ENCODE data around the gene NDRG4. TPM values are rescaled to one million over a fixed set of nuclear protein-coding genes. Genes with fewer than 3 reads are reported as not detected.

The NDRG4 gene
- total and polyA plus RNA-seq, 2 of the 13 experiments (the other 11 are each of a cell fraction or from before 2014, with no cell fraction given), result 1.7 to 2.7 TPM

DNA sequence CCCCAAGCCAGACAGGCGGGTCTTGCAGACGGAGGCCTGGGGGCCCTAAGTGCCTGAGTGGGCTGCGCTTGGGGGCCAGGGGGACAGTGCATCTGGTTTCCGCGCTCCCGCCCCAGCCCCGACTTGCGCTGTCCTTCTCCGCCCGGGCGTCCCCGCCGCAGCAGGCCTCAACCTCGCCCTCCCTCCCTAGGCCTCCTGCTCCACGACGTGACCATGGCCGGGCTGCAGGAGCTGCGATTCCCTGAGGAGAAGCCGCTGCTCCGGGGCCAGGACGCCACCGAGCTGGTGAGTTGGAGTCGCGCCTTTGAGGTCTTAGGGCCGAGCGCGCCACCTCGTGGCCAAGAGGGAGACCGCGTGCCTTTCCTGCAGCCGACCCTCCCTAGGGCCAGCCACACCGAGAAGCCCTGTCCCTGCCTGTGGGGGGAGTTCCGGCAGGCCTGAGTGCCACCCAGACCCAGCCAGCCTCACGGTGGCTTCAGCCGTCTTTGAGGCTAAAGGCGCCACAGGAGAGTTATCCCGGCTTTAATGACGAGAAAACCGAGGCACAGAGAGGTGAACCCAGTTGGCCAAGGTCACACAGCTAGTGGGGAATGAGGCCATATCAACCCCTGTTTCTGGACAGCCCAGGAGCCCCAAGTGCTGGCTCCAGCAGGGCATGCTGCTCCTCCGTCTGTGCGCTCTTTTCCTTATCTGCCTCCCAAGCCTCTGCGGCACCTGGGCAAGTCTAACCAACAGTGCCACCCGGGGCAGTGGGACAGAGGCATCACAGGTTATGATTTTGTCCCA, 12.2 kb upstream of the NDRG4 start (continued):
- TF ChIP-seq, protein P1, sequence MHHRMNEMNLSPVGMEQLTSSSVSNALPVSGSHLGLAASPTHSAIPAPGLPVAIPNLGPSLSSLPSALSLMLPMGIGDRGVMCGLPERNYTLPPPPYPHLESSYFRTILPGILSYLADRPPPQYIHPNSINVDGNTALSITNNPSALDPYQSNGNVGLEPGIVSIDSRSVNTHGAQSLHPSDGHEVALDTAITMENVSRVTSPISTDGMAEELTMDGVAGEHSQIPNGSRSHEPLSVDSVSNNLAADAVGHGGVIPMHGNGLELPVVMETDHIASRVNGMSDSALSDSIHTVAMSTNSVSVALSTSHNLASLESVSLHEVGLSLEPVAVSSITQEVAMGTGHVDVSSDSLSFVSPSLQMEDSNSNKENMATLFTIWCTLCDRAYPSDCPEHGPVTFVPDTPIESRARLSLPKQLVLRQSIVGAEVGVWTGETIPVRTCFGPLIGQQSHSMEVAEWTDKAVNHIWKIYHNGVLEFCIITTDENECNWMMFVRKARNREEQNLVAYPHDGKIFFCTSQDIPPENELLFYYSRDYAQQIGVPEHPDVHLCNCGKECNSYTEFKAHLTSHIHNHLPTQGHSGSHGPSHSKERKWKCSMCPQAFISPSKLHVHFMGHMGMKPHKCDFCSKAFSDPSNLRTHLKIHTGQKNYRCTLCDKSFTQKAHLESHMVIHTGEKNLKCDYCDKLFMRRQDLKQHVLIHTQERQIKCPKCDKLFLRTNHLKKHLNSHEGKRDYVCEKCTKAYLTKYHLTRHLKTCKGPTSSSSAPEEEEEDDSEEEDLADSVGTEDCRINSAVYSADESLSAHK (CRISPR knock-in tag; IDR thresholded peaks at IDR 0.05; ENCODE audit: borderline replicate concordance), result no peak
- TF ChIP-seq TEAD3 (CRISPR knock-in tag; optimal IDR thresholded peaks at IDR 0.05; ENCODE audit: borderline replicate concordance) (peak; percentile 81), SAFB2 (CRISPR knock-in tag; IDR thresholded peaks at IDR 0.05; ENCODE audit: borderline replicate concordance, low read depth) (peak; percentile 61; the same call in 1 of the 2 replicates), PPARG (CRISPR knock-in tag; conservative IDR thresholded peaks at IDR 0.05) (peak; percentile 44; the same call in 1 of the 2 replicates), SALL1 (CRISPR knock-in tag; IDR thresholded peaks at IDR 0.05) (peak; percentile 86), TCF7 (IDR thresholded peaks at IDR 0.05; ENCODE audit: low read depth) (no peak), ZNF816 (CRISPR knock-in tag; IDR thresholded peaks at IDR 0.05; ENCODE audit: borderline replicate concordance) (no peak), NR2C2 (CRISPR knock-in tag; IDR thresholded peaks at IDR 0.05; ENCODE audit: borderline replicate concordance) (no peak), PAX8 (CRISPR knock-in tag; IDR thresholded peaks at IDR 0.05; ENCODE audit: borderline replicate concordance) (0 out of 2 replicates have a peak, but pooled peaks have one; percentile 45), ZFY (CRISPR knock-in tag; IDR thresholded peaks at IDR 0.05) (peak; percentile 25; the same call in 1 of the 2 replicates), ZNF530 (CRISPR knock-in tag; IDR thresholded peaks at IDR 0.05; ENCODE audit: low read depth) (no peak), TBX2 (CRISPR knock-in tag; IDR thresholded peaks at IDR 0.05; ENCODE audit: borderline replicate concordance) (peak; percentile 39; the same call in 1 of the 2 replicates), ZNF17 (CRISPR knock-in tag; IDR thresholded peaks at IDR 0.05) (no peak), ZNF451 (CRISPR knock-in tag; IDR thresholded peaks at IDR 0.05) (no peak), ZNF614 (CRISPR knock-in tag; IDR thresholded peaks at IDR 0.05; ENCODE audit: borderline replicate concordance) (no peak; the same call in 1 of the 2 replicates), PHF5A (CRISPR knock-in tag; IDR thresholded peaks at IDR 0.05; ENCODE audit: low read depth, unreplicated experiment) (no peak), SMC3 (IDR thresholded peaks at IDR 0.05; ENCODE audit: low read length) (peak; percentile 68; the same call in 1 of the 2 replicates), RELA (CRISPR knock-in tag; IDR thresholded peaks at IDR 0.05) (no peak)
- TF ChIP-seq, protein P2, sequence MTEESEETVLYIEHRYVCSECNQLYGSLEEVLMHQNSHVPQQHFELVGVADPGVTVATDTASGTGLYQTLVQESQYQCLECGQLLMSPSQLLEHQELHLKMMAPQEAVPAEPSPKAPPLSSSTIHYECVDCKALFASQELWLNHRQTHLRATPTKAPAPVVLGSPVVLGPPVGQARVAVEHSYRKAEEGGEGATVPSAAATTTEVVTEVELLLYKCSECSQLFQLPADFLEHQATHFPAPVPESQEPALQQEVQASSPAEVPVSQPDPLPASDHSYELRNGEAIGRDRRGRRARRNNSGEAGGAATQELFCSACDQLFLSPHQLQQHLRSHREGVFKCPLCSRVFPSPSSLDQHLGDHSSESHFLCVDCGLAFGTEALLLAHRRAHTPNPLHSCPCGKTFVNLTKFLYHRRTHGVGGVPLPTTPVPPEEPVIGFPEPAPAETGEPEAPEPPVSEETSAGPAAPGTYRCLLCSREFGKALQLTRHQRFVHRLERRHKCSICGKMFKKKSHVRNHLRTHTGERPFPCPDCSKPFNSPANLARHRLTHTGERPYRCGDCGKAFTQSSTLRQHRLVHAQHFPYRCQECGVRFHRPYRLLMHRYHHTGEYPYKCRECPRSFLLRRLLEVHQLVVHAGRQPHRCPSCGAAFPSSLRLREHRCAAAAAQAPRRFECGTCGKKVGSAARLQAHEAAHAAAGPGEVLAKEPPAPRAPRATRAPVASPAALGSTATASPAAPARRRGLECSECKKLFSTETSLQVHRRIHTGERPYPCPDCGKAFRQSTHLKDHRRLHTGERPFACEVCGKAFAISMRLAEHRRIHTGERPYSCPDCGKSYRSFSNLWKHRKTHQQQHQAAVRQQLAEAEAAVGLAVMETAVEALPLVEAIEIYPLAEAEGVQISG (CRISPR knock-in tag; IDR thresholded peaks at IDR 0.05), result peak; percentile 33; the same call in 1 of the 2 replicates
- TF ChIP-seq, protein P3, sequence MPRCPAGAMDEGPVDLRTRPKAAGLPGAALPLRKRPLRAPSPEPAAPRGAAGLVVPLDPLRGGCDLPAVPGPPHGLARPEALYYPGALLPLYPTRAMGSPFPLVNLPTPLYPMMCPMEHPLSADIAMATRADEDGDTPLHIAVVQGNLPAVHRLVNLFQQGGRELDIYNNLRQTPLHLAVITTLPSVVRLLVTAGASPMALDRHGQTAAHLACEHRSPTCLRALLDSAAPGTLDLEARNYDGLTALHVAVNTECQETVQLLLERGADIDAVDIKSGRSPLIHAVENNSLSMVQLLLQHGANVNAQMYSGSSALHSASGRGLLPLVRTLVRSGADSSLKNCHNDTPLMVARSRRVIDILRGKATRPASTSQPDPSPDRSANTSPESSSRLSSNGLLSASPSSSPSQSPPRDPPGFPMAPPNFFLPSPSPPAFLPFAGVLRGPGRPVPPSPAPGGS (CRISPR knock-in tag; IDR thresholded peaks at IDR 0.05), result 0 out of 2 replicates have a peak, but pooled peaks have one; percentile 21
- TF ChIP-seq, protein P4, sequence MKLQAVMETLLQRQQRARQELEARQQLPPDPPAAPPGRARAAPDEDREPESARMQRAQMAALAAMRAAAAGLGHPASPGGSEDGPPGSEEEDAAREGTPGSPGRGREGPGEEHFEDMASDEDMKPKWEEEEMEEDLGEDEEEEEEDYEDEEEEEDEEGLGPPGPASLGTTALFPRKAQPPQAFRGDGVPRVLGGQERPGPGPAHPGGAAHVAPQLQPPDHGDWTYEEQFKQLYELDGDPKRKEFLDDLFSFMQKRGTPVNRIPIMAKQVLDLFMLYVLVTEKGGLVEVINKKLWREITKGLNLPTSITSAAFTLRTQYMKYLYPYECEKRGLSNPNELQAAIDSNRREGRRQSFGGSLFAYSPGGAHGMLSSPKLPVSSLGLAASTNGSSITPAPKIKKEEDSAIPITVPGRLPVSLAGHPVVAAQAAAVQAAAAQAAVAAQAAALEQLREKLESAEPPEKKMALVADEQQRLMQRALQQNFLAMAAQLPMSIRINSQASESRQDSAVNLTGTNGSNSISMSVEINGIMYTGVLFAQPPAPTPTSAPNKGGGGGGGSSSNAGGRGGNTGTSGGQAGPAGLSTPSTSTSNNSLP (IDR thresholded peaks at IDR 0.05; ENCODE audit: low read depth, low read length), result no peak
